GM18873 (cell line): Measurements from ENCODE around the gene MEGF9.
"Not testable (repeated sequence)": the region's sequence is repeated elsewhere in the genome, so short reads cannot be mapped to it uniquely, and the experiment has no call there.

ENCODE experiments used
- ATAC-seq: cut with Tn5 transposase; IDR thresholded peaks from one replicate; pipeline ENCODE4 v1.9.1; 2021; ENCODE audit warnings: mild to moderate bottlenecking, moderate library complexity, moderate number of reproducible peaks; ENCODE audit not compliant: unreplicated experiment, low FRiP score

MEGF9 gene

GRCh38 chr9:120714088-120714845, at the start of gene MEGF9:
Gene MEGF9 (minus strand): TSS chr9:120714470. CDS start chr9:120714358, 112 bp downstream.
- ATAC-seq, result peak; percentile 92

GRCh38 chr9:120761006-120761405, 46.7 kb upstream of the MEGF9 start:
- no peak for ATAC-seq

GRCh38 chr9:120759755-120760400, 45.6 kb upstream of the MEGF9 start:
- ATAC-seq, result no peak

- ATAC-seq, result no peak
Observed at GRCh38 chr9:120758544-120758943, 44.3 kb upstream of the MEGF9 start.

DNA sequence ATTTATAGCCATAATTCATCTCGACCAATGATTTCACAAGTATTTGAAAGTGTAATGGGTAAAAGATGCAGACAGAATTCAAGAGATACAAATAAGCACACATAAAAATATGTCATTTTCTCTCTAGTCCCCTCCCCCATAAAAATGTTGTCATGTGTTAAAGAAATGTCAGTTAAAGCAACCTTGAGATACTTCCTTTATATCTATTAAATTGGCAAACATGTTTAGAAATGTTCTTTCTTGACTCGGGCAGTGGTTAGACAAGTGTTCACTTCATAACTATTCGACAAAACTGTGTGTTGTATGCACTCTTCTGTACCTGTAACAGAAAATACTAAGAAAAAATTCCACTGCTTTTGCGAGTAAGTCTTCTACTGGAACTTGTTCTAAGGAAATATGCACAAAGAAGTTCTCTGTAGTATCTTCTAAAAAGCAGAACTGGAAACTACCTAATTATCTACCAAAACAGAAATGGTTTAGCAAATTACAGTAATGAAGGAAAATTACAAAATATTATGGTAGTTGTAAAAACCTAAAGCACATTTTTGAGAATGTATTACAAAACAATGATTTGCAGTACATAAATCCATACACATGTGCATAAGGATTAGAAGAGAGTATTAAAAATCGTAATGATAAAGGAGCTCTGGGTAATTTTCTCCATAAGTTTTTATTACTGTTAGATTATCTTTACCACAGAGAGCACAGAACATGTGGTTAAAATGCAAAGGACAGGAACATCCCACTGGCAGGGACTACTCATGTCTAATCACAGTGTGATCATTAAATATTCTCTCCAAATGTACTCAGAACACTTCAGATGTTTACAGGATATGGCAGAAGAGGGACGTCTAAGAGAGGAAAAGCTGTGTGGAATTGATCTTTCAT, 43.0 kb upstream of the MEGF9 start:
- no peak for ATAC-seq

- no peak for ATAC-seq
Observed at GRCh38 chr9:120756531-120756930, 42.3 kb upstream of the MEGF9 start.

DNA sequence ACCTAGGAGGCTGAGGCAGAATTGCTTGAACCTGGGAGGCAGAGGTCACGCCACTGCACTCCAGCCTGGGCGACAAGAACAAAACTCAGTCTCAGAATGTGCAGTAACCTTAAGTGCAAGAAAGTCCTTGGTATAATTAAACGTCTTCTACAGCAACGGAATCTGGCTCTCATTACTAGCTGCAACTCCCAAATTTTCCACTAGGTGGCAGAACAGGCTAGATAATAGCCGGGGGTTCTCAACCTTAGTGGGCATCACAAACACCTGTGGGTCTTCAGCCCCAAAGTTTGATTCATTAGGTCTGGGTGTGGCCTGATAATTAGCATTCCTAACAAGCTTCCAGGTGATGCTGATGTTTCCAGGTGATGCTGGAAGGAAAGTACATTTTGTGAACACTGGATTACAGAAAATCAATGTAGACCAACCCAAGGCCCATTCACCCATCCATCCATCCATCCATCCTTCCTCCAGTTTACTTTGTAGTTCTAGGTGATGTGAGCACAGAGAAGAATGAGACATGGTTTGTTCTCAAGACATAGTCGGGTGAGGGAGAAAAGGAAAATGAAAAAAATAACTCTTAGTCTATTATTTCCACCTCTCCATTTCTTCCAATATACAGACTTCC, 41.7 kb upstream of the MEGF9 start:
- ATAC-seq, result no peak

- no peak for ATAC-seq
Observed at GRCh38 chr9:120755044-120755443, 40.8 kb upstream of the MEGF9 start.

GRCh38 chr9:120750421-120750820, 36.2 kb upstream of the MEGF9 start:
- ATAC-seq, result no peak

DNA sequence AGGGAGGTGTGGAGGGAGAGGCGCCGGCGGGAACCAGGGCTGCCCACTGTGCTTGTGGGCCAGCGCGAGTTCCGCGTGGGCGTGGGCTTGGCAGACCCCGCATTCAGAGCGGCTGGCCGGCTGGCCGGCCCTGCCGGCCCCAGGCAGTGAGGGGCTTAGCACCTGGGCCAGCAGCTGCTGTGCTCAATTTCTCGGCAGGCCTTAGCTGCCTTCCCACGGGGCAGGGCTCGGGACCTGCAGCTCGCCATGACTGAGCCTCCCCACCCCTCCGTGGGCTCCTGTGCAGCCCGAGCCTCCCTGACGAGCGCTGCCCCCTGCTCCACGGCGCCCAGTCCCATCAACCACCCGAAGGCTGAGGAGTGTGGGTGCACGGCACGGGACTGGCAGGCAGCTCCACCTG, 32.1 kb upstream of the MEGF9 start:
- ATAC-seq, result not testable (repeated sequence)

DNA sequence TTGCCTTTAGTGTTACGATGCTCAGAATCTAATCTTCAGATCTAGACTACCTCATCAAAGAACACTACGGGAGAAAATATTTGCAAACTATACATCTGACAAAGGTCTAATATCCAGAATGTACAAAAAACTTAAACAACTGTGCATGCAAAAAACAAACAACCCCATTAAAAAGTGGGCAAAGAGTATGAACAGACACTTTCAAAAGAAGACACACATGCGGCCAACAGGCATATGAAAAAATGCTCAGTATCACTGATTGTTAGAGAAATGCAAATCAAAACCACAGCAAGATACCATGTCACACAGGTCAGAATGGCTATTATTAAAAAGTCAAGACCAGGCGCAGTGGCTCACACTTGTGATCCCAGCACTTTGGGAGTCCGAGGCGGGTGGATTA, 31.0 kb upstream of the MEGF9 start:
- ATAC-seq, result no peak

DNA sequence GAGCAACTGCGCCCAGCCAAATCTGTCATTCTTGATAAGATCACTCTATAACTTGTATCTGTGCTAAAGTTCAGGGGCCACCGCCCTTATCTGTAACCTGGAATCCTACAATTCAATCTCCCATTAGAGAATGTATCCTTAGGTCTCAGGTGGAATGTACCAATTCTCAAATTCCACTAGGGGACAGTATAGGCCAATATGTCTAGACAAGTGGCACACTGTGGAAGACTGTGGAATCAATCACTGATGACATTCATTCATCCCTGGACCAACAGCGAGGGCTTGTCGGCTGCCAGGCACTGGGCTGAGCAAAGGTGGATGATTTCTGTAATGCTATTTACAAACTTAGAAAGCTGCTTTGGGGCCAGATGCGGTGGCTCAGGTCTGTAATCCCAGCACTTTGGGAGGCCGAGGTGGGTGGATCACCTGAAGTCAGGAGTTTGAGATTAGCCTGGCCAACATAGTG, 28.7 kb upstream of the MEGF9 start:
- ATAC-seq, result no peak

DNA sequence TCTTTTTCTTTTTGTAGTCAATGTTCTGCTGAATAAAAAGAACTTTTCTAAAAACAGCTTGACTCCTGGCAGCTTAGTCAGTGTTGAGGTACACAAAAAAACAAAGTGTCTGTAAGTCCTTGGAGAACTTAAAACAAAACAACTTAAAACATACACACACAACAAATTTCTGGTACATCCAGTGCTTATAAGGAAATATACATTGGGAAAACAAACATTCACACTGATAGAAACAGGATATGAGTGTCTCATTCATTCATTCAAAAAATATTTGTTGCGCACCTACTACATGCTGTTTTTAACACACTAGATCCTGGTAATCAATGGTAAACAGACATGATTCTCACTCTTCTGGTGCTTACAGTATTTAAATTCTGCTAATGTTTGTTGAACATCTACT, 27.4 kb upstream of the MEGF9 start:
- ATAC-seq, result no peak

- ATAC-seq, result no peak
Observed at GRCh38 chr9:120741191-120741590, 26.9 kb upstream of the MEGF9 start.

- no peak for ATAC-seq
Observed at GRCh38 chr9:120740132-120740531, 25.9 kb upstream of the MEGF9 start.

DNA sequence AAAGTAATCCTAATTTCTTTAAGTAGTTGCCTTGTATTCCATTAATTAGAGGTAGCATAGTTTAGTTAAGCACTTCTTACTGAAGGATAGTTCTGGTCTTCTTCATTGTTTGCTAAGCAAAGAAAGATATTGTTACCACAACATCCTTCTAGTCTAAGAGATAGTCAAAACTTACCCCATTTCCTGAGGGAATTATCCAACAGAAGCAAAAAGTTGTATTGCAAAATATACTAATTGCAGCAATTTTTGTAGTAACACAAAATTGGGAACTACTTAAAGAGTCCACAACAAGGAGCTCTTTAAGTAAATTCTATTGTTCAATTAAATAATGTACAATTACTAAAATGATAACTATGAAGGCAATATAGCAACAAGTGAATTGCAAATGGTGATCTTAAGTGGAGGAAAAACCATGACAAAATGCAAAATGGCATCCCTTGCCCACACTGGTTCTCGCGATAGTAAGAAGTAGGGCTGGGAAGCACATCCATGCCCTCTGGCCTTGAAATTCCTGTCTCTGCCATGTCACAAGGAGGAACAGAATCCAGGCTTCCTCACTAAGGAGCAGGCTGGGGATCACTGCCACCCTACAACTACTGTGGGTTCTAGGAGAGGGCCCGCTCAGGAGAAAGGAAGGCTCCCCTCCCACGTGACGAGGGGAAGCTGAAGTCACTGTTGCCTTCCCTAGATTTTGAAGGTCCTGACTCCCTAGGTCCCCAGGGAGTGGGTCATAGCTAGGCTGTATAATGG, 23.3 kb upstream of the MEGF9 start:
- ATAC-seq, result no peak

DNA sequence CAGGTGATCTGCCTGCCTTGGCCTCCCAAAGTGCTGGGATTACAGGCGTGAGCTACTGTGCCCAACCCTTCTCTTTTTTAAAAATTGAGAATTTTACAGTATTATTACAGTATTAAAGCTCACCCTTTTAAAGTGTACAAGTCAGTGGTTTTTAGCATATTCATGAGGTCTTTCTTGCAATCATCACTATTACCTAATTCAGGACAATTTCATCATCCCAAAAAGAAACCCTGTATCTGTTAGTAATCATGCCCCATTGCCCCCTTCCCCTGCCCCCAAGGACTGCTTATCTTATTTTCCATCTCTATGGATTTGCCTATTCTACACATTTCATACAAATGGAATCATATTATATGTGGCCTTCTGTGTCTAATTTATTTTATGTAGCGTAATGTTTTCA, 22.6 kb upstream of the MEGF9 start:
- ATAC-seq, result no peak

DNA sequence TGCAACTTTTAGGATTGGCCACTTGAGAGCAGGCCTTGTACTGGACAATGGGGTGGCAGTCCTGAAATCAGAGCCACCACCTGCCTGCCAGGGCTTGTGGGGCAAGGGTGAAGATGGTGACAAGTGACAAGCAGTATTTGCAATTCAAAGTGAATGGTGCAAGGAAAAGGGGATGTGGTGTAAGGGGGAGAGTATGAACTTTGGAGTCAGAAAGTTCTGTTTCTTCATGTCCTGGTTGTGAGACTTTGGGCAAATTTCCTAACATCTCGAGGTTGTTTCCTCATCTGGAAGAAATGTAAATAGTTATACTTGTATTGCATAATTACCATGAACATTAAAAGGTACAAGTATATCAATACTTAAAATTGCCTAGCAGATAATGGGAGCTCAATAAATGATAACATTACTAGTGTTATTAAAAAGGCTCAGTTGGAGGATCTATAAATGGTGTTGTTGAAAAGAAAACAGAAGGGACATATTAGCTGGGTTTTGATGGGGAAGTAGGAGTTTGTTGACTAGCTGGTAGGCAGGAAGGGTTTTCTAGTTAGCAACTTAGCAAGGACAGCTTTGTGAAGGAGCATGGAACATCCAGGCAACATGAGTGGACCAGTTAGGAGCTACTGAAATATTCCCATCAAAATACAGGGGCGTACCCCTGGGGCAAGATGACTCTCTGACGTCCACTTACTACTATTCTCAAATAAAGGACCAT, 21.3 kb upstream of the MEGF9 start:
- ATAC-seq, result no peak
